AG10803 (cell line): ENCODE data around the gene NXN.
A peak's percentile ranks its signal among the peaks of the same experiment; 100 is the strongest.
"Not testable (repeated sequence)": the region's sequence is repeated elsewhere in the genome, so short reads cannot be mapped to it uniquely, and the experiment has no call there.

Experiments used
- DNase-seq: peaks from one replicate; pipeline ENCODE4 v3.0.0; 2010; ENCODE audit warnings: low read depth
- H3K4me3 ChIP-seq: 2 replicates; pipeline ENCODE4 v1.5.1; 2011; ENCODE audit warnings: mild to moderate bottlenecking, low read length, control low read depth
- CTCF ChIP-seq: conservative IDR thresholded peaks from 2 replicates; pipeline ENCODE4 v1.5.1; 2011; ENCODE audit warnings: mild to moderate bottlenecking, low read length, control low read depth, inconsistent platforms

Gene NXN

GRCh38 chr17:924711-925475 is 54.7 kb downstream of the NXN start:
- TF ChIP-seq CTCF = no peak
- no peak overlapping the region for H3K4me3 ChIP-seq
- no peak for DNase-seq

GRCh38 chr17:924306-924705 is 55.3 kb downstream of the NXN start:
- DNase-seq, H3K4me3 ChIP-seq: not testable (repeated sequence)

GRCh38 chr17:923633-924032 is 55.9 kb downstream of the NXN start:
- TF ChIP-seq CTCF = no peak
- no peak overlapping the region for H3K4me3 ChIP-seq
- no peak for DNase-seq

GRCh38 chr17:921161-921560 is 58.4 kb downstream of the NXN start:
- TF ChIP-seq CTCF = no peak
- H3K4me3 ChIP-seq = no peak overlapping the region
- no peak for DNase-seq

GRCh38 chr17:920190-920589 is 59.4 kb downstream of the NXN start:
- TF ChIP-seq CTCF = no peak
- no peak overlapping the region for H3K4me3 ChIP-seq
- DNase-seq = no peak

- TF ChIP-seq CTCF = no peak
- peak; percentile 47 for DNase-seq
- H3K4me3 ChIP-seq = peak overlapping the region; percentile 47
Observed at GRCh38 chr17:917941-918740, 61.4 kb downstream of the NXN start.

- TF ChIP-seq CTCF = no peak
- DNase-seq = peak; percentile 80
- peak overlapping the region; percentile 47 for H3K4me3 ChIP-seq
Observed at GRCh38 chr17:917391-917811, 62.2 kb downstream of the NXN start.
